GM23338 (cell line): ENCODE results near the gene C2orf49. TPM values are rescaled to one million over a fixed set of nuclear protein-coding genes. Genes with fewer than 3 reads are reported as not detected.

Source experiments
- ATAC-seq: fragments of 200-7000 bp; cut with Tn5 transposase; 3 replicates; pipeline ENCODE4 v1.9.1; 2020
- DNase-seq: peaks from one replicate; pipeline ENCODE4 v3.0.0-alpha.2; 2015; ENCODE audit warnings: low spot score
- H2AFZ ChIP-seq: fragments of 200-600 bp; sonication (generic); 2 replicates; pipeline ENCODE4 v1.8.0; 2016; ENCODE audit warnings: antibody characterized with exemption, mild to moderate bottlenecking, moderate library complexity
- H3F3A ChIP-seq: fragments of 200-600 bp; sonication (generic); replicated peaks from 2 replicates; pipeline ENCODE4 v1.8.0; 2017; ENCODE audit warnings: antibody characterized with exemption, mixed run types, low read depth
- H3K27ac ChIP-seq: fragments of 200-600 bp; sonication (generic); 2 replicates; pipeline ENCODE4 v1.6.1; 2016; ENCODE audit warnings: low read depth
- H3K27me3 ChIP-seq: fragments of 200-600 bp; sonication (generic); 2 replicates; pipeline ENCODE4 v1.8.0; 2016; ENCODE audit warnings: mild to moderate bottlenecking, mixed run types, moderate library complexity; ENCODE audit not compliant: insufficient read depth
- H3K36me3 ChIP-seq: fragments of 200-600 bp; sonication (generic); 2 replicates; pipeline ENCODE4 v1.8.0; 2016; ENCODE audit warnings: mild to moderate bottlenecking; ENCODE audit not compliant: insufficient read depth
- H3K4me1 ChIP-seq: fragments of 200-600 bp; sonication (generic); 2 replicates; pipeline ENCODE4 v1.8.0; 2016; ENCODE audit warnings: mild to moderate bottlenecking, moderate library complexity; ENCODE audit not compliant: insufficient read depth
- H3K4me2 ChIP-seq: fragments of 200-600 bp; sonication (generic); 2 replicates; pipeline ENCODE4 v1.7.1; 2017; ENCODE audit warnings: mixed run types
- H3K4me3 ChIP-seq: fragments of 200-600 bp; sonication (generic); 2 replicates; pipeline ENCODE4 v1.6.1; 2016; ENCODE audit warnings: mixed run types
- H3K79me2 ChIP-seq: fragments of 200-600 bp; sonication (generic); replicated peaks from 2 replicates; pipeline ENCODE4 v1.8.0; 2017; ENCODE audit warnings: mild to moderate bottlenecking; ENCODE audit not compliant: insufficient read depth
- H3K9me2 ChIP-seq: fragments of 200-600 bp; sonication (generic); 2 replicates; pipeline ENCODE4 v1.8.0; 2017; ENCODE audit not compliant: insufficient read depth
- H4K20me1 ChIP-seq: fragments of 200-600 bp; sonication (generic); replicated peaks from 2 replicates; pipeline ENCODE4 v1.8.0; 2017; ENCODE audit warnings: mild to moderate bottlenecking; ENCODE audit not compliant: insufficient read depth
- H3K27ac Mint-ChIP-seq: 2 replicates; pipeline ENCODE4 v1.8.0; 2020; ENCODE audit warnings: inconsistent platforms, mild to moderate bottlenecking, moderate library complexity, mixed read lengths
- H3K27me3 Mint-ChIP-seq: 3 replicates; pipeline ENCODE4 v1.8.0; 2022; ENCODE audit warnings: low read depth, mild to moderate bottlenecking, moderate library complexity, mixed read lengths, inconsistent platforms; ENCODE audit not compliant: insufficient read depth, poor library complexity
- H3K36me3 Mint-ChIP-seq: 3 replicates; pipeline ENCODE4 v1.8.0; 2021; ENCODE audit warnings: low read depth, mild to moderate bottlenecking, inconsistent platforms, moderate library complexity, mixed read lengths
- H3K4me1 Mint-ChIP-seq: 3 replicates; pipeline ENCODE4 v1.8.0; 2020; ENCODE audit warnings: mild to moderate bottlenecking, inconsistent platforms, mixed read lengths
- H3K4me3 Mint-ChIP-seq: 3 replicates; pipeline ENCODE4 v1.8.0; 2021; ENCODE audit warnings: moderate library complexity, mild to moderate bottlenecking, inconsistent platforms, mixed read lengths
- H3K9me3 Mint-ChIP-seq: 3 replicates; pipeline ENCODE4 v1.8.0; 2020; ENCODE audit warnings: moderate library complexity, mild to moderate bottlenecking, inconsistent platforms, mixed read lengths
- CREB1 ChIP-seq: fragments of 250-450 bp; sonication (Bioruptor Pico); IDR thresholded peaks from 2 replicates; pipeline ENCODE4 v1.5.0; 2020; ENCODE audit warnings: low read depth, mild to moderate bottlenecking, moderate library complexity
- CTCF ChIP-seq, 2 experiments: fragments of 200-600 bp in 1 of 2; sonication (generic) in 1 of 2; conservative IDR thresholded peaks; 2 replicates each; pipeline versions ENCODE4 v1.5.1 to v1.6.1; 2016 to 2017; ENCODE audit warnings: antibody characterized with exemption in 2 of 2, low read depth in 2 of 2, mild to moderate bottlenecking in 2 of 2, moderate library complexity in 1 of 2
- ETS1 ChIP-seq: IDR thresholded peaks from 2 replicates; pipeline ENCODE4 v1.6.1; 2016; ENCODE audit warnings: antibody characterized with exemption
- EZH2 ChIP-seq: fragments of 200-600 bp; sonication (generic); IDR thresholded peaks from one replicate; pipeline ENCODE4 v1.8.0; 2017; ENCODE audit warnings: antibody characterized with exemption, mild to moderate bottlenecking, low read depth; ENCODE audit not compliant: unreplicated experiment
- EZH2phosphoT487 ChIP-seq: fragments of 200-600 bp; sonication (generic); IDR thresholded peaks from one replicate; pipeline ENCODE4 v1.8.1; 2018; ENCODE audit warnings: antibody characterized with exemption; ENCODE audit not compliant: unreplicated experiment
- JUNB ChIP-seq: IDR thresholded peaks from one replicate; pipeline ENCODE4 v1.6.1; 2016; ENCODE audit warnings: antibody characterized with exemption; ENCODE audit not compliant: unreplicated experiment
- NANOG ChIP-seq: IDR thresholded peaks from 2 replicates; pipeline ENCODE4 v1.6.1; 2016; ENCODE audit warnings: antibody characterized with exemption, borderline replicate concordance
- POLR2AphosphoS5 ChIP-seq: IDR thresholded peaks from 2 replicates; pipeline ENCODE4 v1.6.1; 2016; ENCODE audit warnings: antibody characterized with exemption, low read depth
- REST ChIP-seq: IDR thresholded peaks from one replicate; pipeline ENCODE4 v1.6.1; 2018; ENCODE audit warnings: antibody characterized with exemption; ENCODE audit not compliant: unreplicated experiment
- STAT1 ChIP-seq: IDR thresholded peaks from one replicate; pipeline ENCODE4 v1.6.1; 2016; ENCODE audit warnings: antibody characterized with exemption; ENCODE audit not compliant: unreplicated experiment
- ZNF114 ChIP-seq: fragments of 250-450 bp; sonication (Bioruptor Pico); IDR thresholded peaks from 2 replicates; pipeline ENCODE4 v1.5.0; 2020; ENCODE audit warnings: mild to moderate bottlenecking, moderate library complexity
- ZNF462 ChIP-seq: fragments of 250-450 bp; sonication (Bioruptor Pico); IDR thresholded peaks from 2 replicates; pipeline ENCODE4 v1.5.0; 2020; ENCODE audit warnings: mild to moderate bottlenecking, moderate library complexity
- polyA plus RNA-seq: library from polyadenylated mRNA; unstranded; fragments of >200 nt; fragmentation: Nextera tagmentation; extraction: Ambion mirVana; gene quantifications from 2 replicates; pipeline ENCODE4 v1.2.1, GENCODE V29; 2016
- total RNA-seq: library from RNA; depleted of rRNA; stranded (reverse); fragments of >200 nt; shearing (Covaris generic); gene quantifications from 2 replicates; pipeline ENCODE4 v1.2.3, GENCODE V29; 2014

Gene C2orf49
- total and polyA plus RNA-seq, 2 experiments from 2014 or later = 19.6 to 33.8 TPM

GRCh38 chr2:105380432-105381100 lies 43.2 kb downstream of the C2orf49 start:
- no peak for ATAC-seq
- Histone ChIP-seq H3K79me2 (0 out of 2 replicates have a peak, but pooled peaks cover 2% of the 10 kb centered on the region), H2AFZ (no peak overlapping the region), H3K9me2 (no peaks in the 10 kb centered on the region), H3F3A (no peaks in the 10 kb centered on the region), H3K4me1 (no peaks in the 10 kb centered on the region), H3K4me3 (no peak overlapping the region), H4K20me1 (peaks cover 5% of the 10 kb centered on the region; the same call in 1 of the 2 replicates), H3K4me2 (no peak overlapping the region), H3K36me3 (no peaks in the 10 kb centered on the region), H3K27ac (no peak overlapping the region), H3K27me3 (no peaks in the 10 kb centered on the region)
- Mint-ChIP-seq H3K27me3 (no peaks in the 10 kb centered on the region), H3K4me1 (no peaks in the 10 kb centered on the region), H3K36me3 (peaks cover 25% of the 10 kb centered on the region), H3K4me3 (no peak overlapping the region), H3K9me3 (no peaks in the 10 kb centered on the region), H3K27ac (no peak overlapping the region)
- TF ChIP-seq EZH2 (no peak), ZNF462 (CRISPR knock-in tag) (no peak), POLR2AphosphoS5 (no peak), ETS1 (no peak), EZH2phosphoT487 (no peak), STAT1 (no peak), NANOG (no peak), CREB1 (no peak), CTCF (conservative IDR thresholded peaks at IDR 0.05; ENCODE audit: low read depth in 2 of 2) (no peak), REST (no peak), JUNB (no peak), ZNF114 (no peak)
- DNase-seq = no peak
